PFSK-1 (cell line): Measurements from ENCODE around the gene TBX4.

Experiments used
- POLR2AphosphoS5 ChIP-seq: IDR thresholded peaks from 2 replicates; pipeline ENCODE4 v1.6.1; 2012; ENCODE audit warnings: low read depth, mild to moderate bottlenecking, control low read depth, low read length, moderate library complexity
- TAF1 ChIP-seq: IDR thresholded peaks from 2 replicates; pipeline ENCODE4 v1.6.1; 2012; ENCODE audit warnings: low read length, control low read depth, borderline replicate concordance; ENCODE audit not compliant: insufficient read depth
- TF ChIP-seq, protein P1 (sequence below), 2 experiments: IDR thresholded peaks; 2 replicates each; pipeline versions ENCODE4 v1.6.1 to v1.8.0; 2011 to 2012; ENCODE audit warnings: low read depth in 2 of 2, low read length in 2 of 2, control low read depth in 1 of 2, inconsistent platforms in 1 of 2, mild to moderate bottlenecking in 1 of 2, moderate library complexity in 1 of 2; ENCODE audit not compliant: insufficient read depth in 1 of 2

DNA sequence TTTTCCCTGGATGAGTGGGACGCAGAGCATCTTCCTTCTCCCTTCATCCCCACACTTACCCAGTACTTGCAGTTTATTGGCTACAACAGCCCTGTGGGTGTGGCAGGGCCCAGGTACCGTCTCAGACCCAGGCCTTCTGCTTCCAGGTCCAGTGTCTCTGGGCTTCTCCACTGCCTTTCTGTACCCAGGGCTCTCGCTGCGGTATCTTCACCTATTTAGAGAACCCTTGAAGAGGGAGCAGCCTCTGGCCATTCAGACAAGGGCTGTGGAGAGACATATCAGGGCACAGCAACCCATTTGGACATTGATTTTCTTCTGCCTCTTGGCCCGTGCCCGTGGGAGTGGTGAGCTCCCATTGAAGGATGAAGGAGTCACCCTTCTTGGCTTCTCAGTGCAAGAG is 17.3 kb downstream of the TBX4 start:
- TF ChIP-seq, protein P1, sequence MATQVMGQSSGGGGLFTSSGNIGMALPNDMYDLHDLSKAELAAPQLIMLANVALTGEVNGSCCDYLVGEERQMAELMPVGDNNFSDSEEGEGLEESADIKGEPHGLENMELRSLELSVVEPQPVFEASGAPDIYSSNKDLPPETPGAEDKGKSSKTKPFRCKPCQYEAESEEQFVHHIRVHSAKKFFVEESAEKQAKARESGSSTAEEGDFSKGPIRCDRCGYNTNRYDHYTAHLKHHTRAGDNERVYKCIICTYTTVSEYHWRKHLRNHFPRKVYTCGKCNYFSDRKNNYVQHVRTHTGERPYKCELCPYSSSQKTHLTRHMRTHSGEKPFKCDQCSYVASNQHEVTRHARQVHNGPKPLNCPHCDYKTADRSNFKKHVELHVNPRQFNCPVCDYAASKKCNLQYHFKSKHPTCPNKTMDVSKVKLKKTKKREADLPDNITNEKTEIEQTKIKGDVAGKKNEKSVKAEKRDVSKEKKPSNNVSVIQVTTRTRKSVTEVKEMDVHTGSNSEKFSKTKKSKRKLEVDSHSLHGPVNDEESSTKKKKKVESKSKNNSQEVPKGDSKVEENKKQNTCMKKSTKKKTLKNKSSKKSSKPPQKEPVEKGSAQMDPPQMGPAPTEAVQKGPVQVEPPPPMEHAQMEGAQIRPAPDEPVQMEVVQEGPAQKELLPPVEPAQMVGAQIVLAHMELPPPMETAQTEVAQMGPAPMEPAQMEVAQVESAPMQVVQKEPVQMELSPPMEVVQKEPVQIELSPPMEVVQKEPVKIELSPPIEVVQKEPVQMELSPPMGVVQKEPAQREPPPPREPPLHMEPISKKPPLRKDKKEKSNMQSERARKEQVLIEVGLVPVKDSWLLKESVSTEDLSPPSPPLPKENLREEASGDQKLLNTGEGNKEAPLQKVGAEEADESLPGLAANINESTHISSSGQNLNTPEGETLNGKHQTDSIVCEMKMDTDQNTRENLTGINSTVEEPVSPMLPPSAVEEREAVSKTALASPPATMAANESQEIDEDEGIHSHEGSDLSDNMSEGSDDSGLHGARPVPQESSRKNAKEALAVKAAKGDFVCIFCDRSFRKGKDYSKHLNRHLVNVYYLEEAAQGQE (IDR thresholded peaks at IDR 0.05; ENCODE audit: insufficient read depth in 1 of 2, low read depth in 2 of 2, low read length in 2 of 2), result no peak
- TF ChIP-seq POLR2AphosphoS5 (no peak), TAF1 (no peak)
